SU-DHL-6 (cell line): ENCODE results near the gene CEP295NL.

Experiments
- EZH2phosphoT487 ChIP-seq: fragments of 200-600 bp; sonication (generic), shearing (Covaris generic); conservative IDR thresholded peaks from 2 replicates; pipeline ENCODE4 v1.6.1; 2018; ENCODE audit warnings: mild to moderate bottlenecking, antibody characterized with exemption, low read length, moderate library complexity, mixed read lengths
- TF ChIP-seq, protein P1 (sequence below): fragments of 200-600 bp; sonication (generic); IDR thresholded peaks from one replicate; pipeline ENCODE4 v1.5.1; 2017; ENCODE audit warnings: antibody characterized with exemption, mild to moderate bottlenecking, low read length, moderate library complexity; ENCODE audit not compliant: insufficient read depth, poor library complexity, severe bottlenecking

DNA sequence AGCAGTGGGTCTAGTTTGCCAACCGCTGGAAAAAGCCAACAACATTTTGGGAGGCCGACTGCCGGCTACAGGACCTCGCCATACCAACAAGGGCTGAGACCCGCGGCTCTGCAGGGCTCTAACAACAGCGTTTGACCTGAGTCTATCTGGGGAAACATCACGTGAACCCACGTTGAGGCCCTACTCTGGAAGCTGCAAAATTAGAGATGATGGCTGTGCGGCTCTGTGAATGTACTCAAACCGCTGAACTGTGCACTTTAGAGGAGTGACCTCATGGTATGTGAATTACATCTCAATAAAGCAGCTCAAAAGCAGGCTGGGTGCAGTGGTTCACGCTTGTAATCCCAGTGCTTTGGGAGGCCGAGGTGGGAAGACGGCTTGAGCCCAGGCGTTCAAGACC is 10.1 kb upstream of the CEP295NL start:
- TF ChIP-seq, protein P1, sequence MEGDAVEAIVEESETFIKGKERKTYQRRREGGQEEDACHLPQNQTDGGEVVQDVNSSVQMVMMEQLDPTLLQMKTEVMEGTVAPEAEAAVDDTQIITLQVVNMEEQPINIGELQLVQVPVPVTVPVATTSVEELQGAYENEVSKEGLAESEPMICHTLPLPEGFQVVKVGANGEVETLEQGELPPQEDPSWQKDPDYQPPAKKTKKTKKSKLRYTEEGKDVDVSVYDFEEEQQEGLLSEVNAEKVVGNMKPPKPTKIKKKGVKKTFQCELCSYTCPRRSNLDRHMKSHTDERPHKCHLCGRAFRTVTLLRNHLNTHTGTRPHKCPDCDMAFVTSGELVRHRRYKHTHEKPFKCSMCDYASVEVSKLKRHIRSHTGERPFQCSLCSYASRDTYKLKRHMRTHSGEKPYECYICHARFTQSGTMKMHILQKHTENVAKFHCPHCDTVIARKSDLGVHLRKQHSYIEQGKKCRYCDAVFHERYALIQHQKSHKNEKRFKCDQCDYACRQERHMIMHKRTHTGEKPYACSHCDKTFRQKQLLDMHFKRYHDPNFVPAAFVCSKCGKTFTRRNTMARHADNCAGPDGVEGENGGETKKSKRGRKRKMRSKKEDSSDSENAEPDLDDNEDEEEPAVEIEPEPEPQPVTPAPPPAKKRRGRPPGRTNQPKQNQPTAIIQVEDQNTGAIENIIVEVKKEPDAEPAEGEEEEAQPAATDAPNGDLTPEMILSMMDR, result no peak
- TF ChIP-seq EZH2phosphoT487, result no peak
